ENCODE results near the gene GLRX5.

Gene GLRX5

GRCh38 chr14:95494456-95494855, 40.4 kb upstream of the GLRX5 start:
- CTCF ChIA-PET, result interaction anchor here (0.7 to 5.3 kb wide), 2 partner anchors 33 to 1429 kb away, joined by 6 to 30 read pairs; no protein-coding TSS in a partner anchor
- H3K27ac Mint-ChIP-seq, result peak overlapping the region; percentile 8
- DNase-seq, result peak; percentile 15
- no peak overlapping the region for H3K4me3 Mint-ChIP-seq
- H3K4me1 Mint-ChIP-seq, result peaks cover 64% of the 10 kb centered on the region
- peaks cover 7% of the 10 kb centered on the region for H3K9me3 Mint-ChIP-seq
- no peaks in the 10 kb centered on the region for H3K27me3 Mint-ChIP-seq
- H3K36me3 Mint-ChIP-seq, result peaks cover 41% of the 10 kb centered on the region

GRCh38 chr14:95495076-95495475, 39.8 kb upstream of the GLRX5 start:
- H3K27ac Mint-ChIP-seq, result peak overlapping the region; percentile 43
- H3K4me1 Mint-ChIP-seq, result peaks cover 65% of the 10 kb centered on the region
- peaks cover 43% of the 10 kb centered on the region for H3K36me3 Mint-ChIP-seq
- H3K27me3 Mint-ChIP-seq, result no peaks in the 10 kb centered on the region
- peak; percentile 11 for DNase-seq
- no peak overlapping the region for H3K4me3 Mint-ChIP-seq
- H3K9me3 Mint-ChIP-seq, result peaks cover 7% of the 10 kb centered on the region
- CTCF ChIA-PET, result interaction anchor here (1.6 to 5.3 kb wide), 3 partner anchors 17 to 33 kb away, joined by 5 to 30 read pairs (median 5); no protein-coding TSS in a partner anchor

- Mint-ChIP-seq H3K27ac (peak overlapping the region; percentile 43), H3K9me3 (peaks cover 7% of the 10 kb centered on the region), H3K27me3 (no peaks in the 10 kb centered on the region), H3K4me1 (peaks cover 65% of the 10 kb centered on the region), H3K36me3 (peaks cover 44% of the 10 kb centered on the region), H3K4me3 (no peak overlapping the region)
- DNase-seq, result peak; percentile 21
- CTCF ChIA-PET, result interaction anchor here (1.0 to 5.3 kb wide), 4 partner anchors 17 to 35 kb away, joined by 3 to 30 read pairs (median 5); no protein-coding TSS in a partner anchor
Measured at GRCh38 chr14:95495538-95496025, 39.3 kb upstream of the GLRX5 start.

GRCh38 chr14:95496111-95496681, 38.7 kb upstream of the GLRX5 start:
- DNase-seq, result peak; percentile 22
- Mint-ChIP-seq H3K27me3 (no peaks in the 10 kb centered on the region), H3K27ac (peak overlapping the region; percentile 43), H3K9me3 (peaks cover 7% of the 10 kb centered on the region), H3K36me3 (peaks cover 46% of the 10 kb centered on the region), H3K4me3 (peak overlapping the region; percentile 3), H3K4me1 (peaks cover 69% of the 10 kb centered on the region)
- CTCF ChIA-PET, result interaction anchor here (0.6 to 5.3 kb wide), 7 partner anchors 10 to 67 kb away, joined by 3 to 30 read pairs (median 4); no protein-coding TSS in a partner anchor

- H3K27me3 Mint-ChIP-seq, result no peaks in the 10 kb centered on the region
- CTCF ChIA-PET, result interaction anchor here (0.6 to 5.3 kb wide), 7 partner anchors 9 to 68 kb away, joined by 3 to 30 read pairs (median 4); no protein-coding TSS in a partner anchor
- peak; percentile 9 for DNase-seq
- H3K4me1 Mint-ChIP-seq, result peaks cover 70% of the 10 kb centered on the region
- peak overlapping the region; percentile 3 for H3K4me3 Mint-ChIP-seq
- peaks cover 6% of the 10 kb centered on the region for H3K9me3 Mint-ChIP-seq
- H3K27ac Mint-ChIP-seq, result peak overlapping the region; percentile 43
- H3K36me3 Mint-ChIP-seq, result peaks cover 46% of the 10 kb centered on the region
Measured at GRCh38 chr14:95496690-95497259, 38.1 kb upstream of the GLRX5 start.

- CTCF ChIA-PET, result interaction anchor here (1.5 to 5.3 kb wide), 3 partner anchors 8 to 55 kb away, joined by 3 to 30 read pairs (median 4); no protein-coding TSS in a partner anchor
- peaks cover 41% of the 10 kb centered on the region for H3K36me3 Mint-ChIP-seq
- peaks cover 75% of the 10 kb centered on the region for H3K4me1 Mint-ChIP-seq
- no peak overlapping the region for H3K27ac Mint-ChIP-seq
- H3K27me3 Mint-ChIP-seq, result no peaks in the 10 kb centered on the region
- no peaks in the 10 kb centered on the region for H3K9me3 Mint-ChIP-seq
- peak; percentile 6 for DNase-seq
- no peak overlapping the region for H3K4me3 Mint-ChIP-seq
Measured at GRCh38 chr14:95497561-95498011, 37.3 kb upstream of the GLRX5 start.

- Mint-ChIP-seq H3K4me3 (no peak overlapping the region), H3K36me3 (peaks cover 43% of the 10 kb centered on the region), H3K27ac (peak overlapping the region; percentile 19), H3K4me1 (peaks cover 76% of the 10 kb centered on the region), H3K9me3 (no peaks in the 10 kb centered on the region), H3K27me3 (no peaks in the 10 kb centered on the region)
- peak; percentile 15 for DNase-seq
- CTCF ChIA-PET, result interaction anchor here (1.0 to 1.5 kb wide), 2 partner anchors 16 to 53 kb away, joined by 3 read pairs; no protein-coding TSS in a partner anchor
Measured at GRCh38 chr14:95498622-95499353, 36.1 kb upstream of the GLRX5 start.

GRCh38 chr14:95499354-95499750, 35.5 kb upstream of the GLRX5 start:
- peak; percentile 4 for DNase-seq
- CTCF ChIA-PET, result interaction anchor here (1.0 to 1.5 kb wide), 2 partner anchors 15 to 53 kb away, joined by 3 read pairs; no protein-coding TSS in a partner anchor
- no peaks in the 10 kb centered on the region for H3K9me3 Mint-ChIP-seq
- H3K4me1 Mint-ChIP-seq, result peaks cover 75% of the 10 kb centered on the region
- H3K27me3 Mint-ChIP-seq, result no peaks in the 10 kb centered on the region
- no peak overlapping the region for H3K4me3 Mint-ChIP-seq
- peaks cover 42% of the 10 kb centered on the region for H3K36me3 Mint-ChIP-seq
- no peak overlapping the region for H3K27ac Mint-ChIP-seq

- CTCF ChIA-PET, result interaction anchor here (2.0 to 2.1 kb wide), 2 partner anchors 15 to 27 kb away, joined by 5 to 9 read pairs; no protein-coding TSS in a partner anchor
- H3K27ac Mint-ChIP-seq, result no peak overlapping the region
- no peak overlapping the region for H3K4me3 Mint-ChIP-seq
- H3K9me3 Mint-ChIP-seq, result no peaks in the 10 kb centered on the region
- H3K27me3 Mint-ChIP-seq, result no peaks in the 10 kb centered on the region
- H3K4me1 Mint-ChIP-seq, result peaks cover 76% of the 10 kb centered on the region
- DNase-seq, result no peak
- peaks cover 43% of the 10 kb centered on the region for H3K36me3 Mint-ChIP-seq
Measured at GRCh38 chr14:95500201-95500681, 34.6 kb upstream of the GLRX5 start.

- H3K4me1 Mint-ChIP-seq, result peaks cover 74% of the 10 kb centered on the region
- DNase-seq, result no peak
- CTCF ChIA-PET, result interaction anchor here (1.0 to 2.1 kb wide), 3 partner anchors 14 to 56 kb away, joined by 3 to 9 read pairs (median 5); no protein-coding TSS in a partner anchor
Measured at GRCh38 chr14:95500772-95501401, 34.0 kb upstream of the GLRX5 start.

GRCh38 chr14:95502381-95502950, 32.4 kb upstream of the GLRX5 start:
- DNase-seq, result no peak
- peaks cover 73% of the 10 kb centered on the region for H3K4me1 Mint-ChIP-seq
- no peak overlapping the region for H3K4me3 Mint-ChIP-seq
- CTCF ChIA-PET, result interaction anchor here (1.0 to 1.4 kb wide), 2 partner anchors 24 to 57 kb away, joined by 3 to 5 read pairs; no protein-coding TSS in a partner anchor
- peaks cover 52% of the 10 kb centered on the region for H3K36me3 Mint-ChIP-seq
- H3K9me3 Mint-ChIP-seq, result no peaks in the 10 kb centered on the region
- peak overlapping the region; percentile 19 for H3K27ac Mint-ChIP-seq
- H3K27me3 Mint-ChIP-seq, result no peaks in the 10 kb centered on the region

More at GRCh38 chr14:95500772-95501401, 34.0 kb upstream of the GLRX5 start:
- no peak overlapping the region for H3K4me3 Mint-ChIP-seq
- H3K36me3 Mint-ChIP-seq, result peaks cover 43% of the 10 kb centered on the region
- H3K27ac Mint-ChIP-seq, result peak overlapping the region; percentile 31
- H3K9me3 Mint-ChIP-seq, result no peaks in the 10 kb centered on the region
- no peaks in the 10 kb centered on the region for H3K27me3 Mint-ChIP-seq

GRCh38 chr14:95503365-95504134, 31.3 kb upstream of the GLRX5 start:
- CTCF ChIA-PET, result interaction anchor here (0.7 to 1.4 kb wide), 3 partner anchors 23 to 60 kb away, joined by 3 to 5 read pairs (median 3); no protein-coding TSS in a partner anchor
- Mint-ChIP-seq H3K4me3 (no peak overlapping the region), H3K4me1 (peaks cover 77% of the 10 kb centered on the region), H3K27ac (peak overlapping the region; percentile 11), H3K36me3 (peaks cover 58% of the 10 kb centered on the region), H3K27me3 (no peaks in the 10 kb centered on the region), H3K9me3 (no peaks in the 10 kb centered on the region)
- DNase-seq, result no peak

Data from activated naive CD4-positive, alpha-beta T cell treated with anti-CD3 and anti-CD28 coated beads, Interleukin-2, amount 10 ng/mL, durations not matched to agents 7 days and 5 days (primary cell).